ENCODE results near the gene MGMT.

MGMT gene

DNA sequence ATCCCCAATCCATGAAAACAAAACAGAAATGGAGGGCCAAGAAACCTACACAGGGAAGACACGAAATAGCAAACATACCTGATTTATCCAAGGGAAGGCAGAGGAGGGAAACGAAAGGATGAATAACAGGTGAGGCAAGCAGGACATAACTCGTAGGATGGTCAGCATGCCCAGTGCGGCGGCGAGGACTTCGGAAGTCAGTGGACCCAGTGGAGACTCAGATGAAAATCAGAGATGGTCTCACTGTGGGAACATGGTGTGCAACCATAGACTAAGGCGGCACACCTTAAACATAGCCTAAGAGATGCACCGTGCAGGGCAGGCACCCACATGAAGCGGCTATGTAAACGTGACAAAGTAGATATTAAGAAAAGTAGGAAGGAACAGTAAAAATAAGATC, 157.5 kb downstream of the MGMT start:
- DNase-seq (ENCODE audit: low spot score), result no peak

DNA sequence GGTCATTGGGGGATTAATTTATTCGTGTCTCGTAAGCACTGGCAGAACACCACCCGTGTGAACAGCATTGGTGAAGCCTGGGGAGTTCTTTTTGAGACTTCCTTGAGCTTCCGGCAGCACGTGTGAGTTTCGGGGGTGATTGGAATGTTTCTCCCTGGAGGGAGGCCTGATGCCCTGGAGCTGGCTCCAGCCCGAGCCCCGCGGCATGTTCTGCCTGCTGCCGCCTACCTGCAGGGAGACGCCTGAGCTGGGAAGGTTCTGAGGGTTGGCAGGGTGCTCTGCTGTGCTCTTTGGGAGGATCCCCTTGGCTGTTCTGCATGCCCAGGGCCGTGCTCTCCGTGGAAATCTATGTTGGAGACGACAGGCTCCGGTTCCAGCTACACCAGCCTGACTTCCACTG, 159.3 kb downstream of the MGMT start:
- no peak for DNase-seq (ENCODE audit: low spot score)

DNA sequence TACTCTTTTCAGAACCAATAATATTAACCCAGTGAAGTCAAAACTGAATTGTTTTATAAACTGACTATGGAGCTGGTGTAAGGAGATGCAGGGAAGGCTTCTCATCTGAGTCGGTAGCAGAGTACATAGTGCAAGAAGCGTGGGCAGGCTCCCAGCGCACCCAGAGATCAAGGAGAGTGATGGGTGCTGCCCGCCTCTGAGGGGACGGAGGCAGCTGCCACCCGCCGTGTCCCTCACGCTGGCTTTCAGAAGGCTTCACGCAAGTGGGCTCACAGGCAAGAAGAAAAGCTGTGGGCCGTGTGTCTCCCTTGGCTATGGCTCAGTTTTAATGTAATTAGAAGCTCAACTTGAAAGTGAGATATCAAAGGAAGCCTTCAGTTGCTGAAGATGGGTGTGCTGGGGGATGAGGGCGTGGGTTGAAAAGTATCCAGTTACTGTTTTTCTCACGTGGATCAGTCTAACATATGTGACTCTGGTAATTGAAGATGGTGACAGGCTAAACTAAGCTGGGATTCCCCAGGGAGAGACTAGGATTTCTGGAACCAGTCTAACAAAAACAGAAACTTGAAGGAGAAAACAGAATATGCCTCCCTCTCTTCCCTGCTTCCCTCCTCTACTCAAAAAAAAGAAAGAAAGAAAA, 159.9 kb downstream of the MGMT start:
- no peak for DNase-seq (ENCODE audit: low spot score)

- no peak for DNase-seq (ENCODE audit: low spot score)
These were observed 160.4 kb downstream of the MGMT start for GRCh38 chr10:129627442-129627841.

DNA sequence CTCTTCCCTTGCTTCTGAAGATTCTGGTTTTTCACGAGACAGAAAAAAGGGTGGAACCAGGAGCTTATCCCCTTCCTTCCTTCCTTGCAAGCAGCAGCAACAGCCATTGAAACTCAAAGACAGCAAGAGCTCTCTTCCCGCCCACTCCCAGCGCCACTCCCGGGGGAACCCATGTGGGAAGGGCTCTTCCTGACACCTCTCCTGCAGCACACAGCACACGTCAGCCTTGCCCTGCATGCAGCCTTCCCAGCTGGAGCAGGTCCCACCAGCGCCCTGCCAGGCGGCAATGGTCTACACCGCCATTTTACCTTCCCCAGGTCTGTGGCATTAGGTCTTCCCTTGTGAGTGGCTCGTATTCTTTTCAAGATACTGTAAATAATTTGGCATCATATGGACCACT, 161.8 kb downstream of the MGMT start:
- no peak for DNase-seq (ENCODE audit: low spot score)

DNA sequence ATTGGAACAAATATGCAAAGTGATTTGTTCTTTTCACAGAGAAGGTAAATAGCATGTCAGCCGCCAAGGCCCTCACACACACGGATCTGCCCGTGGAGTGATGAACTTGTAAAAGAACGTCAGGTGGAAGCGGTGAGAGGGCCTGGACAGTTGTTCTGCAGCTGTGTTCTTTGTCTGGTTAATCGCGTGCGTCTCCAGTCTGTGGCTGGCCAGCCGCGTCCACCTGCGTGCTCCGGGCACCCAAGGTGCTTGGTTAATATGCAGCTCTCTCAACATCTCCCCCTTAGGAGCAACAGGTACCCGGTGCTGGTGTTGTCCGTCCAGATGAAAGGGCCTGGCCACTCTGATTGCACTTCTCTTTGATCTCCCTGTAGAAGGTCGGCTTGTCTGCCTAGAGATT, 162.9 kb downstream of the MGMT start:
- DNase-seq (ENCODE audit: low spot score), result no peak

DNA sequence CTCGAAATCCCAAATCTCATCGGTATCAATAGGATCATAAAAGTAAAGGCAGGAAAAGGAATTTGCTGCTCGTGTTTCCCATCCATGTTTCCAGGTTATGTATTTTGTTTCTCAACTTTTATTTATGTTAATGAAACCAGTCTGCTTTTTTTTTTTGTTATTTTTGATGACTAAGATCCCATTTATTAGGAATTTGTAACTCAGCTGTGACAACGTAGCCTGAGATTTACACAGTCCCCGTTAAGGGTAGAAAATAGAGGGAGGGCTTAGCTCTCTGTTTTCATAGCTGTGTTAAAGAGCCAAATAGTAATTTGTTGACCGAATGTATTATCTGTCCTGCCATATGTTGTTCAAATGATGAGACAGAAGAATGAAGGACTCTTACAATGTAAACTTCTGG, 164.0 kb downstream of the MGMT start:
- DNase-seq (ENCODE audit: low spot score), result no peak

- no peak for DNase-seq (ENCODE audit: low spot score)
These were observed 165.0 kb downstream of the MGMT start for GRCh38 chr10:129631870-129632623.

DNA sequence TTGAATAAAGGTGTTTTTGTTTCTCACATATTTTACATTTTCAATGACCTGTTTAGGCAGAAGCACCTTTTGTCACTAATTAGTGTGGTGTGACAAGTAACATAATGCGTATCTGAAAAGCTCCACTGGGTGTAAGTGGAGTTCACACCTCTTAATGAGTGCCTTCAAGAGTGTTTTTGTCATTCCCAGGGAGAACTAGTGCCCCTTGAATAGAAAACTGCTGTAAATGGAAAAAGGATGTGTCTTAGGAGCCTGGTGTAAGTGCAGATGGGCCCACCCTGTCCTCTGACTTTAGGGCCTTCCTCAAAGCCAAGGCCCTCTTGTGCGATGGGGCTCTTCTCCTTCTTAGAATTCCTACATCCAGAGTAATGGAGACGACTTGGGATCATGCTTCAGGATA, 170.0 kb downstream of the MGMT start:
- no peak for DNase-seq (ENCODE audit: low spot score)

DNA sequence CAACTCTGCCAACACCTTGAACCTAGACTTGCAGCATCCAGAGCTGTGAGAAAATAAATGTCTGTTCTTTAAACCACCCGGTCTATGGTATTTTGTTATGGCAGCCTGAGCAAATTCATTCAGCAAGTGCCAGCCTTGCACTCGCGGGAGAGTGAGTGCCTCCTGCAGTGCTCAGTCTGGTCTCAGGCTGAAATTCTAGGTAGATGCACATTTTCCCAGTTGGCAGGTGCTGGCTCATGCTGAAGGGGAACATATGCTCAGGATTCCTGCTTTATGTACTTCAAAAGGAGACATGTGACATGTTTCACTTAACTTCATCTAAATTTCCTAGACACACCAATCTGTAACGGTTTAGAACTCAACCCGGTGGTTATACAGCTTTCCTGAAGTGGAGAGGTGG, 170.8 kb downstream of the MGMT start:
- DNase-seq (ENCODE audit: low spot score), result no peak

DNA sequence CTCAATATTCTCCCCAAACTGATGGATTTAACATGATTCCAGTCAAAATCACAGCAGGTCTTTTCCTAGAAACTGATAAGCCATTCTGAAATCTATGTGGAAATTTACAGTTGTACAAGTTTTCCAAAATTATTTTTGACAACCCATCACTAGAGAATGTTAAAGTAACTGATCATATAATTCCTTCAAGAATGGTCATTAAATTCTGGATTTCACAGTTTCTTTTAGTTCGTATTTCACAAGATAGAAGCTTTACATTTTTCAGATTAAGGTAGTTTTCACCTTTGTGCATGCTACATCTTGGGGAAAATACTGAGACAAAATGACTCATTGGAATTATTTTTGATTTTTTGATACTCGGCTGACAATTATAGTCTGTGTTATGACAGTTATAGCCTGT, 174.3 kb downstream of the MGMT start:
- DNase-seq (ENCODE audit: low spot score), result no peak

DNA sequence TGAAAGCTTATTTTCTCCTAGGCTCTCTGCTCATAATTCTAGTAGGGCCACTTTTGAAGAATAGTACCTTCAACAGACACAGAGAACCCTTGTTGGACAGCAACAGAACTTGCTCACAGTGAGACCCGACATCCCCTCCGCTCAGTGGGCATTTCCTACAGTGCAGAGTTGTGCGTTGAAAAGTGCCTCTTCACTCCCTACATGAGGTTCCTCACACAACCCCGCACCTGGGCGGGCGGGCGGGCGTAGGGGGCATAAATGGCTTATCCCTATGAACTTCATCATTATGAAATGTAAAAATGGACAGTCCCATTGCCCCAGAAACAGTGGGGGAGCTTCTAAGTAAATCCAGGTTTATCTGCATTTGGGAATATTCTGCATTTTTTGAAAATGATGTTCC, 174.9 kb downstream of the MGMT start:
- DNase-seq (ENCODE audit: low spot score), result no peak

- DNase-seq (ENCODE audit: low spot score), result no peak
These were observed 175.4 kb downstream of the MGMT start for GRCh38 chr10:129642427-129642826.

DNA sequence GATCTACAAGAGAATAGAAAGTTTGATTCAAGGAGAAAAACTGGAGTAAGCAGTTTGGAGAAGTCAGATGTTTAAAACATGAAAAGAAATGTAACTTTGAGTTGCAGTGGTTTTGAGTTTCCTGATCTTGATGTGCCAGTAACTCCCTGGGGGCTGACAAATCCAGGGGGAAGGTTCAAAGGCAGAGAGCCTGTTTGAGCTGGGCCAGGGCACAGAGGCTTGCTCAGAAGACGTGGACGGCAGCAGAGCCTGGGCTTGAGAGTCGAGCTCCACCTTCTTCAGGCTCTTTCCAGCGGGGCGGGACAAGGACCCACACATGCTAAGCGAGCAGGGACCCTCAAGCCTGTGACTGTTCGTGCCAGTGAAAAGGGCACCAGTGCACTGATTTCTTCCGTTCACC, 176.2 kb downstream of the MGMT start:
- no peak for DNase-seq (ENCODE audit: low spot score)

- DNase-seq (ENCODE audit: low spot score), result no peak
These were observed 178.4 kb downstream of the MGMT start for GRCh38 chr10:129645487-129645886.

DNA sequence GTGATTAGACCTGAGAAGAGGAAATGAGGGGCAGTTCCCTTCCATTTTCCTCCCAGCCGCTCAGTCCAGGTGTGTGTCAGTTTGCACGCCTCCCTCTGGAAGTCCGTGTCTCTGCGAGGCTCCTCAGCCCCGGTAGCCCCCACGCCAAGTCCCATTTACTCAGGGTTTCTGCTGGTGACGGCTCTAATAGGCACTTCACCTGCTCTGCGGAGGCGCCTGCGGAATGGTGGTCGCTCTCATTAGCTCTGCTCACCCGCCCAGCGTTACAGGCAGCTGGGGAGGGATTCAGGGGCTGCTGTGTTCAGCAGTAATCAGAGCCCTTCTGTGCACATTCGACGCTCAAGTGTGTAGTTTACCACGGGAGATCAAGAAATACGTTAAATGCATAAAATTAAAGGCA, 179.9 kb downstream of the MGMT start:
- no peak for DNase-seq (ENCODE audit: low spot score)

DNA sequence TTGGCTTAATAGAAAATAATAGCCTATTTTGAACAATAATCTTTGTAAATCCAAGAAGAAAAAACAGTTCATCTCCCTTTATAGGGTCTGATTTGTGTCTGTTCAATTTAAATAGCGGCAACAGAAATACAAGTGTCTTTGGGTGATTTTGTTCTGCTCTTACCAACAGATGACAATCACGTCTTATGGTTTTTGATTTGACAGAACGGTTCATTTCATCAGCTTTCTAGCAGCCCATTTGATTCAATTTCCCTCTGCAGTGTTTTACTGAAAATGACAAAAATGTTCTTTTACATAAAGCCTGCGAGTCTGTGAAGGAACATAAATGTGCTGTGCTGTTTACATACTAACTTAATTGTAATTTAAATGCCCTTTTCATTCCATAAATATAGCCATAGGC, 180.5 kb downstream of the MGMT start:
- no peak for DNase-seq (ENCODE audit: low spot score)

DNA sequence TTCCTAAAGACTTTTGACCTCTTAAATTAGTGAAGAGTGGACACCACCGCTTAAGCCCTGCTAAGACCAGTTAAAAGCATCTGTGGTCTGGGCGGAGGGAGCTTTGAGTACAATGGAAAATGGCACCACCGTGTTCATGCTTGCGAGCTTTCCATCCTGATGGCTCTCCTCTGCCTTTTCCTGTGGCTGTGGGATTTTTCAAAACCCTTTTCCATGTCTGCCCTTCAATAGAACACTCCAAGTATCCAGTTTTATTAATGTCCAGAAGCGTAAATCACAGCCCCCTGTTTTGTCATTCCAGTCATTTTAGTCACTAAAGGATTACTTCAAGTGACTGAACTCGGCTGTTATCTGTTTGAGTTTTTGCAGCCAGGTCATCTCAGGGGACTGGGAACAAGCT, 181.8 kb downstream of the MGMT start:
- no peak for DNase-seq (ENCODE audit: low spot score)

- DNase-seq (ENCODE audit: low spot score), result no peak
These were observed 185.0 kb downstream of the MGMT start for GRCh38 chr10:129652021-129652420.

- DNase-seq (ENCODE audit: low spot score), result no peak
These were observed 185.6 kb downstream of the MGMT start for GRCh38 chr10:129652521-129653201.

DNA sequence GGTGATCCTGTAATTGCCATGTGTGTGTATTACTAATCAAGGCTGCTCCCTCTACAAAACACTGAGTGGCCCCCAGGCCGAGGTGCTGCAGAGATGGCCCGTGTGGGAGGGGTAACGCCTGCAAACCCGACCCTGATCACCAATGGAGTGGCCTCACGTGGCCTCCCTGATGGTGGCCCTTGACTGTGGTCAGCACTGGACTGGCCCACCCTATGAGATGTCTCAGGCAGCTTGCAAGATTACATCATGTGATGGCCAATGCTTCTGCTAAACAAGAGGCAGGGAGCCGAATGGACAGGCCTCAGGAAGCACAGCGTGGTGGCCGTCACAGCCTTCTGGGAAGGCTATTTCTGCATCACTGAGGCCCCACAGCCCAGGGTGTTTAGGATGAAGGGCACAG, 186.4 kb downstream of the MGMT start:
- no peak for DNase-seq (ENCODE audit: low spot score)

GRCh38 chr10:129653861-129654260, 186.8 kb downstream of the MGMT start:
- no peak for DNase-seq (ENCODE audit: low spot score)

DNA sequence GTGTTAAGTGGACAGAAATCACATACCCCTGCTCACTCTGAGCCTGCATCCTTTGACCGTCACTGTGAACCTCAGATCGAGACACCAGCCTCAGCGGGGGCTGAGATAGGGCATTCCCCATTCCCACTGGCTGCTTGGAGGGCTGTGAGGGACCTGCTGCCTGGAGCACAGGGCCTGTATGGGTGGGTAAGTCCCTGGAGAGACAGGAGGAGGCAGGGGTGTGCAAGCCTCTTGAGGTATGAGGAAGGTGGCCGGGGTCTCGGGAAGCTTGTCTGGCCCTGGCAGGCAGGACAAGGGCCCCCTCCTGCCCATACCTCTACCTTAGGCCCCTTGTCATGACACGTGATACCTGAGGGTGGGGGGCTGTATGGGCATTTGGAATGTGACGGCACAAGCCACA, 187.4 kb downstream of the MGMT start:
- no peak for DNase-seq (ENCODE audit: low spot score)

Data from hematopoietic multipotent progenitor cell treated with erythropoietin and hydrocortisone succinate and interleukin-3 and kit ligand, for 17 days (in vitro differentiated cells).